Neural cell (in vitro differentiated cells): Measurements from ENCODE around the gene TNS1.
"Not testable (repeated sequence)": the region's sequence is repeated elsewhere in the genome, so short reads cannot be mapped to it uniquely, and the experiment has no call there.

Experiments used
- EP300 ChIP-seq: fragments of 450-650 bp; conservative IDR thresholded peaks from 2 replicates; pipeline ENCODE4 v1.6.1; 2014; ENCODE audit warnings: antibody characterized with exemption, mild to moderate bottlenecking, moderate library complexity; ENCODE audit not compliant: poor library complexity, severe bottlenecking
- MXI1 ChIP-seq: fragments of 450-650 bp; conservative IDR thresholded peaks from 2 replicates; pipeline ENCODE4 v1.6.1; 2014; ENCODE audit warnings: antibody characterized with exemption, mild to moderate bottlenecking; ENCODE audit not compliant: poor library complexity, severe bottlenecking
- POLR2AphosphoS5 ChIP-seq: IDR thresholded peaks from 2 replicates; pipeline ENCODE4 v1.6.1; 2012
- SMC3 ChIP-seq: fragments of 450-650 bp; conservative IDR thresholded peaks from 2 replicates; pipeline ENCODE4 v1.6.1; 2014; ENCODE audit warnings: antibody characterized with exemption, mild to moderate bottlenecking, moderate library complexity; ENCODE audit not compliant: poor library complexity
- TAF1 ChIP-seq: IDR thresholded peaks from 2 replicates; pipeline ENCODE4 v1.6.1; 2012; ENCODE audit warnings: low read depth
- TF ChIP-seq, protein P1 (sequence below): fragments of 450-650 bp; IDR thresholded peaks from 2 replicates; pipeline ENCODE4 v1.5.1; 2014; ENCODE audit warnings: antibody characterized with exemption, mild to moderate bottlenecking, moderate library complexity; ENCODE audit not compliant: poor library complexity, severe bottlenecking

DNA sequence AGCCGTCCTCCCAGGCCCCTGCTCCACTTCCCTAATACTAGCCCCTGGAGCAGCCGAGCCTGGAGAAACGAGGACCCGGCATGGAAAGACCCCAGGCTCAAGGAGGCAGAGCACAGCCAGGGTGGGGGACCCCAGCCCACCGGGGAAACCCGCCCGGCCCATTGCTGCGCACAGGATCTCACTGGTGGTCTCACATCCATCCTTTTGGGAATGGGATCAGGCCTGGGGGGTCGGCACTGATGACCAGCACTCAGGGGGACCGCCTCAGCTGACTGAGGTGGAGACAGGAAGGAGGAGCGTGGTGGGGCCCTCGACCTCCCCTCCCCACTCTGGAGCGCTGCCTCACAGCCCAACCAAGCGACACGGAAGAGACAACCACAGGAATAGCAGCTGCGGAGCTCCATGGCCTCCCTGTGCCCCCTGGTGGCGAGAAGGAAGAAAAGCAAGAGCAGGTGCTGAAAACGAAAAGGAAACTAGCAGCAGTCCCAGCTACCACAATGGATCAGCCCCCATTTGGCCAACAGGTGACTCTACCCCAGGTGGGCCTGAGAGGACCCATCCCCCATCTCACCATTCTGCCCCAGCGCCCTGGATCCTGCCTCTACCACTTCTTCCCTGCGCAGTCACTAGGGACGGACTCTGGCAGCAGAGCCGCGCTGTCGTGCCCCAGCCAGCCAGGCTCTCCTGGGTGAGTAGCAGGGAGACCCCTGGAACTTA, 31.9 kb upstream of the TNS1 start:
- not testable (repeated sequence) for TF ChIP-seq POLR2AphosphoS5, EP300, TAF1, MXI1
- TF ChIP-seq, protein P1, sequence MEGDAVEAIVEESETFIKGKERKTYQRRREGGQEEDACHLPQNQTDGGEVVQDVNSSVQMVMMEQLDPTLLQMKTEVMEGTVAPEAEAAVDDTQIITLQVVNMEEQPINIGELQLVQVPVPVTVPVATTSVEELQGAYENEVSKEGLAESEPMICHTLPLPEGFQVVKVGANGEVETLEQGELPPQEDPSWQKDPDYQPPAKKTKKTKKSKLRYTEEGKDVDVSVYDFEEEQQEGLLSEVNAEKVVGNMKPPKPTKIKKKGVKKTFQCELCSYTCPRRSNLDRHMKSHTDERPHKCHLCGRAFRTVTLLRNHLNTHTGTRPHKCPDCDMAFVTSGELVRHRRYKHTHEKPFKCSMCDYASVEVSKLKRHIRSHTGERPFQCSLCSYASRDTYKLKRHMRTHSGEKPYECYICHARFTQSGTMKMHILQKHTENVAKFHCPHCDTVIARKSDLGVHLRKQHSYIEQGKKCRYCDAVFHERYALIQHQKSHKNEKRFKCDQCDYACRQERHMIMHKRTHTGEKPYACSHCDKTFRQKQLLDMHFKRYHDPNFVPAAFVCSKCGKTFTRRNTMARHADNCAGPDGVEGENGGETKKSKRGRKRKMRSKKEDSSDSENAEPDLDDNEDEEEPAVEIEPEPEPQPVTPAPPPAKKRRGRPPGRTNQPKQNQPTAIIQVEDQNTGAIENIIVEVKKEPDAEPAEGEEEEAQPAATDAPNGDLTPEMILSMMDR = peak; percentile 61
- peak; percentile 66 for TF ChIP-seq SMC3
